Parathyroid adenoma (tissue), 2 donors: ENCODE data around the gene KCTD1.

Experiments
- H2AFZ ChIP-seq: fragments of 300-600 bp; sonication (generic); one replicate; pipeline ENCODE4 v1.7.0; 2017; ENCODE audit warnings: antibody characterized with exemption, mild to moderate bottlenecking
- H3K27ac ChIP-seq: fragments of 300-600 bp; sonication (generic); one replicate; pipeline ENCODE4 v1.7.0; 2017
- H3K27me3 ChIP-seq: fragments of 300-600 bp; sonication (generic); one replicate; pipeline ENCODE4 v1.7.0; 2017; ENCODE audit warnings: low read length; ENCODE audit not compliant: control insufficient read depth, insufficient read depth
- H3K36me3 ChIP-seq: fragments of 300-600 bp; sonication (generic); one replicate; pipeline ENCODE4 v1.7.0; 2017; ENCODE audit warnings: low read length; ENCODE audit not compliant: control insufficient read depth, insufficient read depth
- H3K4me1 ChIP-seq: fragments of 300-600 bp; sonication (generic); one replicate; pipeline ENCODE4 v1.7.0; 2017; ENCODE audit warnings: control low read depth
- H3K4me2 ChIP-seq: fragments of 300-600 bp; sonication (generic); one replicate; pipeline ENCODE4 v1.7.0; 2017; ENCODE audit warnings: low read length
- H3K4me3 ChIP-seq: fragments of 300-600 bp; sonication (generic); one replicate; pipeline ENCODE4 v1.7.0; 2017; ENCODE audit warnings: low read depth, low read length
- H3K79me2 ChIP-seq: fragments of 300-600 bp; sonication (generic); one replicate; pipeline ENCODE4 v1.7.0; 2017; ENCODE audit warnings: control low read depth
- H3K9ac ChIP-seq: fragments of 300-600 bp; sonication (generic); one replicate; pipeline ENCODE4 v1.7.0; 2017; ENCODE audit warnings: mild to moderate bottlenecking
- H3K9me3 ChIP-seq: fragments of 300-600 bp; sonication (generic); one replicate; pipeline ENCODE4 v1.7.0; 2017; ENCODE audit warnings: low read length; ENCODE audit not compliant: control insufficient read depth
- TF ChIP-seq, protein P1 (sequence below): fragments of 300-600 bp; sonication (generic); IDR thresholded peaks from one replicate; pipeline ENCODE4 v1.7.0; 2017; ENCODE audit warnings: antibody characterized with exemption, mild to moderate bottlenecking
- donor health status: primary hyperparathyroidism.

KCTD1 gene

DNA sequence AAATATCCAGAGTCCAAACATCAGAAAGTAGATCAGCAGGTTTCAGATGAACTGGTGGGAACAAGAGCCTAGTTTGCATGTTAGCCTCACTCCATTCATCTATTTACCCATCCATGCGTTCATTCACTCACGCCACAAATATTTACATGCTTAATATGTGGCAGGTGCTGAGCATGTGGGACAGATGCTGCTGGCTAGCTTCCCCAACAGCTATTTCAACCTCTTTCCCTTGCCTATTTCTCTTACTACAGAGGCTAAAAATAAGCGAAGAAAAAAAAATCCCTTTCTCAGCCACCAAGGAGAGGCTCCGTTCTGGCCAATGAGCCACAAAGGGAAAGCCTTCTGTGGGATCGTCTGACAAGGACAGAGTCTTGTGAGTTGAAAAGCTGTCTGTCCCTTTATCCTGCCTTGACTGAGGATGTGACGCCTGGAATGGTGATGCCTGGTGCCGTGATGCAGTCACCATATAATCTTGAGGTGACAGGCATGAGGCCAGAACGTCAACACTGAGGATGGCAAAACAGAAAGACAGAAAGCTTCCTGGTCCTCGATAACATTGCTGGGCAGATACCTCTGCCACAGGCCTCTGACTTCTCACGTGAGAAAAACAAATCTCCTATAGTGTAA is 78.2 kb downstream of the KCTD1 start:
- no peaks in the 10 kb centered on the region for H3K4me1 ChIP-seq
- no peak overlapping the region for H3K27ac ChIP-seq
- TF ChIP-seq, protein P1, sequence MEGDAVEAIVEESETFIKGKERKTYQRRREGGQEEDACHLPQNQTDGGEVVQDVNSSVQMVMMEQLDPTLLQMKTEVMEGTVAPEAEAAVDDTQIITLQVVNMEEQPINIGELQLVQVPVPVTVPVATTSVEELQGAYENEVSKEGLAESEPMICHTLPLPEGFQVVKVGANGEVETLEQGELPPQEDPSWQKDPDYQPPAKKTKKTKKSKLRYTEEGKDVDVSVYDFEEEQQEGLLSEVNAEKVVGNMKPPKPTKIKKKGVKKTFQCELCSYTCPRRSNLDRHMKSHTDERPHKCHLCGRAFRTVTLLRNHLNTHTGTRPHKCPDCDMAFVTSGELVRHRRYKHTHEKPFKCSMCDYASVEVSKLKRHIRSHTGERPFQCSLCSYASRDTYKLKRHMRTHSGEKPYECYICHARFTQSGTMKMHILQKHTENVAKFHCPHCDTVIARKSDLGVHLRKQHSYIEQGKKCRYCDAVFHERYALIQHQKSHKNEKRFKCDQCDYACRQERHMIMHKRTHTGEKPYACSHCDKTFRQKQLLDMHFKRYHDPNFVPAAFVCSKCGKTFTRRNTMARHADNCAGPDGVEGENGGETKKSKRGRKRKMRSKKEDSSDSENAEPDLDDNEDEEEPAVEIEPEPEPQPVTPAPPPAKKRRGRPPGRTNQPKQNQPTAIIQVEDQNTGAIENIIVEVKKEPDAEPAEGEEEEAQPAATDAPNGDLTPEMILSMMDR, result no peak
- H3K27me3 ChIP-seq, result no peaks in the 10 kb centered on the region
- no peaks in the 10 kb centered on the region for H3K36me3 ChIP-seq
- H3K4me2 ChIP-seq, result no peak overlapping the region
- H3K79me2 ChIP-seq, result no peaks in the 10 kb centered on the region
- H3K9ac ChIP-seq, result no peak overlapping the region
- H3K4me3 ChIP-seq, result no peak overlapping the region
- no peak overlapping the region for H2AFZ ChIP-seq
- H3K9me3 ChIP-seq, result no peaks in the 10 kb centered on the region

DNA sequence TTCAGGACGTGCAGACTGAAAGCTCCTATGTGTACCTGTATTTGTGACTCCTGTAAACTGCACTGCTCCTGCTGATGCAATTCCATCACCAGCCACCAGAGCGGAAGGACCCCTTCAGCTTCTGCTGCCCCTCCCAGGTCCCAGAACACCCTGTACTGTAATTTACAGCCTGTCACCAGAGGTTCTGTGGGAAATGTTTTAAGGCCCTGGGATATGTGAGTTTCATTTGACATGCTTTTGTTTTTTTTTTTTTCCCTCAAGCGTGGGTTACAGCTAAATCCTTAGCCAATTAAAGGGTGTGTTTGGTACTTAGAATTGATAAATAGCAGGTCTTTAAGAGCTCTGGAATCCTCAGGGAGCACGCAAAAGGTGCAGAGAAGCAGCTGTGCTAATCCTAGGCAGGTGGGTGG is 79.4 kb downstream of the KCTD1 start:
- Histone ChIP-seq H3K79me2 (no peaks in the 10 kb centered on the region), H3K27me3 (no peaks in the 10 kb centered on the region), H3K4me3 (no peak overlapping the region), H3K27ac (no peak overlapping the region), H3K9ac (no peak overlapping the region), H3K36me3 (no peaks in the 10 kb centered on the region), H3K4me2 (no peak overlapping the region), H3K9me3 (no peaks in the 10 kb centered on the region), H3K4me1 (no peaks in the 10 kb centered on the region), H2AFZ (no peak overlapping the region)
- TF ChIP-seq, protein P1, result peak; percentile 37

DNA sequence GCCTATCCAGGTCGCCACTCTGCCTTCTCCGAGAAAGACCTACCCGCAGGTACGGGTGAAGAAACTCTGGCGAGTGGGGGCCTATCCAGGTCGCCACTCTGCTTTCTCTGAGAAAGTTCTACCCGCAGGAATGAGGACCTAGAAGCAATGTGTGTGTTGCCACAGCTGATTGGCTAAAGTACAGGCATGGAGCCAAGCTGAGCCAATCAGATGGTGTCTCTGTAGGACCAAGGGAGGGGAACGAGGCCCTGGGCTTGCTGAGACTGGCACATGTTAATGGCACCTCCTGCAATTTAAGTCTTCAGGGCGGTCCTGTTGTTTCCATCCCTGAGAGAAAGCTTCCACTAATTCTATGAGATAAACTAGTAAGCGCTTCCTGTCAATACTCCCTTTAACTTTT is 82.3 kb downstream of the KCTD1 start:
- TF ChIP-seq, protein P1, result no peak

DNA sequence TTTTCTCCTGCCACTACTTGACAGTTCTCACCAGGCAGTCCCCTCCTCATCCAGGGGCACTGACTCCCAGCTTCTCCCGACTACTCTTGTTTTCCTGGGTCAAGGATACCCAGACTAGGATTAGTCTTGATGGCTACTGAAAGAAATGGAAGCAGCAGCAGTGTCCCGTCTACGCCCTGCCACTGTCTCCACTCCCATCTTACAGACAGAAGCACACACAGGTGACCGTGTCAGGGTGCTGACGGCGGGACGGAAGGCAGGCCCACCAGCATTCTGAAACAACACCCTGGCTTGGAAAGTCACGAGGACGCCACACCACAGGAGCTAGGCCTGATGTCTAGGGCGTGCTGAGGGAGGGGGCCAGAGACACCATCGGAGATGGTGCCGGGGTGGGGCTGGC is 82.9 kb downstream of the KCTD1 start:
- no peak overlapping the region for H2AFZ ChIP-seq
- no peaks in the 10 kb centered on the region for H3K9me3 ChIP-seq
- H3K36me3 ChIP-seq, result no peaks in the 10 kb centered on the region
- no peak overlapping the region for H3K27ac ChIP-seq
- no peak overlapping the region for H3K4me3 ChIP-seq
- peaks cover 2% of the 10 kb centered on the region for H3K4me1 ChIP-seq
- TF ChIP-seq, protein P1, result no peak
- H3K79me2 ChIP-seq, result no peaks in the 10 kb centered on the region
- H3K9ac ChIP-seq, result no peak overlapping the region
- H3K27me3 ChIP-seq, result no peaks in the 10 kb centered on the region
- no peak overlapping the region for H3K4me2 ChIP-seq

More for the DNA sequence above, 82.3 kb downstream of the KCTD1 start:
- Histone ChIP-seq H3K4me2 (no peak overlapping the region), H3K9me3 (no peaks in the 10 kb centered on the region), H3K4me1 (no peaks in the 10 kb centered on the region), H3K9ac (no peak overlapping the region), H3K27ac (no peak overlapping the region), H3K4me3 (no peak overlapping the region), H3K79me2 (no peaks in the 10 kb centered on the region), H2AFZ (no peak overlapping the region), H3K27me3 (no peaks in the 10 kb centered on the region), H3K36me3 (no peaks in the 10 kb centered on the region)
